GM18526 (cell line): Measurements from ENCODE around the gene DUSP19.

ENCODE experiments used
- POLR2A ChIP-seq: IDR thresholded peaks from 3 replicates; pipeline ENCODE4 v1.6.1; 2011; ENCODE audit not compliant: insufficient read length; ENCODE audit errors: extremely low read depth

DUSP19 gene

GRCh38 chr2:183078464-183079138 is at the start of gene DUSP19:
Gene DUSP19, plus strand, starts transcription at chr2:183078747. Its CDS starts 187 bp downstream, at chr2:183078934.
- TF ChIP-seq POLR2A, result peak; percentile 60

GRCh38 chr2:183029219-183029618 is 49.3 kb upstream of the DUSP19 start:
- no peak for TF ChIP-seq POLR2A

- no peak for TF ChIP-seq POLR2A
Observed at GRCh38 chr2:183031911-183032794, 46.4 kb upstream of the DUSP19 start.

GRCh38 chr2:183033951-183034350 is 44.6 kb upstream of the DUSP19 start:
- TF ChIP-seq POLR2A, result no peak

- TF ChIP-seq POLR2A, result no peak
Observed at GRCh38 chr2:183034806-183035205, 43.7 kb upstream of the DUSP19 start.

GRCh38 chr2:183035298-183035953 is 43.1 kb upstream of the DUSP19 start:
- no peak for TF ChIP-seq POLR2A

- TF ChIP-seq POLR2A, result no peak
Observed at GRCh38 chr2:183035954-183036669, 42.4 kb upstream of the DUSP19 start.

- TF ChIP-seq POLR2A, result no peak
Observed at GRCh38 chr2:183037074-183037552, 41.4 kb upstream of the DUSP19 start.

GRCh38 chr2:183037553-183038340 is 40.8 kb upstream of the DUSP19 start:
- no peak for TF ChIP-seq POLR2A

- TF ChIP-seq POLR2A, result no peak
Observed at GRCh38 chr2:183038341-183039300, 39.9 kb upstream of the DUSP19 start, which contains the start of gene NCKAP1. Gene NCKAP1, minus strand, starts transcription at chr2:183038457. Its CDS starts 358 bp downstream, at chr2:183038099.

GRCh38 chr2:183040604-183041003 is 37.9 kb upstream of the DUSP19 start:
- TF ChIP-seq POLR2A, result no peak

GRCh38 chr2:183049420-183049819 is 29.1 kb upstream of the DUSP19 start:
- TF ChIP-seq POLR2A, result no peak
